GM18868 (cell line): ENCODE results near the gene ZNF597.

ENCODE experiments used
- ATAC-seq: cut with Tn5 transposase; IDR thresholded peaks from one replicate; pipeline ENCODE4 v1.9.1; 2021; ENCODE audit warnings: mild to moderate bottlenecking, moderate library complexity; ENCODE audit not compliant: unreplicated experiment

ZNF597 gene

DNA sequence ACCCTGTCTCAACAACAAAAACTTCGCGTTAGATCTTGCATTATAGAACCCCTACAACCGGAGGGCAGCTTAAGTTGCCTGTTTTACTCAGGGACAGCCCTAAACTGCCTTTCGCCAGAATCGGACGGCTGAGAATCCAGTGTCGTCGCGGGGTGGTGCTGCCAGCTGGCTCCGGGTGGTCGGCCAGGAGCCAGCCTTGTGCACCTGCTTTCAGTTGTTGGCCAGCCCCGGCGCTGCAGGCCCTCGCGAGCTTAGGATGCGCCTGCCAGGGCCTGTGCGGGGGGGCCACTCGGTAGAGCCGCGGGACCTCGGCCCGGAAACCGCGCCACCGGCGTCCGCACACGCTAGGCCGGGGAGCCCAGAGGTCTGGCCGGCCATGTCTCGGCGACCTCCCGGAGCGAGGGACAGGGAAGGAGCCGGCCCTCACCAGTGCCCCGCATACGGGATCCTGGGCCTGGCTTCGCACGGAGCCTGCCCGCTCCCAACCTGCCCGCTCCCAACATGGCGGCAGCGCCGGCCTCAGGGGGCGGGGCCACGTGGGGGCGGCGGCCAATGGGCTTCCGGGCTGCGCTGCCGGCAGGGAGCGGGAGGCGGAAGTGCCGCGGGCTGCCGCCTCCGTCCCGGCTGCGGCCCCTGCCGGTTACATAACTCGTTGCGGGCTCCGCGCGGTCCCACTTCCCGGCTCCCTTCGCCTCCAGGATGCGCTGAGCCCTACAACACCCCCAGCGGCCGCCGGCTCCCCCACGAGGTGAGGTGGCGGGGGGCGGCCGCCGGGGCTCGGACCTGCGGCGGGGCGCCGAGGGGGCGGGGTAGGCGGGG lies 14.3 kb upstream of the ZNF597 start:
- ATAC-seq = peak; percentile 71

DNA sequence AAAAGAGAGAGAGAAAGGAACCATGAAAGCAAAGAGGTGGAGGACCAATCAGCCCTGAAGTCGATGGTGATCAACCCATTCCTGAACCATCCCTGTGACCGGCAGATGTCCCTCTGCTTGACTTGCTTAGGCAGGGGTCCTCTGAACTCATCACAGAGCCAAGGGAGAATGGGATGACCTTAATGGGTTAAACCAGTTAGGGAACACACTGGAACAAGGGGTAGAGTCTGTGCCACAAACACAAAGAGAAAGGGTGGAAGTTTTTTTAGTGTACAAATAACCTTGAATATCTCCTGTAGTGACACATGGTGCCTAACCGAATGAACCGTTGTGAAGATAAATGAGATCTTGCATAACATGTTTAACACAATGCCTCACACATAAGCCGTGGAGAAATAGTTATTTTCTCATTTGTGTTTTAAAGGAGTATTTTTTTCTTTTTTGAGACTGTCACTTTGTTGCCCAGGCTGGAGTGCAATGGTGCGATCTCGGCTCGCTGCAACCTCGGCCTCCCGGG lies 11.4 kb upstream of the ZNF597 start:
- no peak for ATAC-seq

DNA sequence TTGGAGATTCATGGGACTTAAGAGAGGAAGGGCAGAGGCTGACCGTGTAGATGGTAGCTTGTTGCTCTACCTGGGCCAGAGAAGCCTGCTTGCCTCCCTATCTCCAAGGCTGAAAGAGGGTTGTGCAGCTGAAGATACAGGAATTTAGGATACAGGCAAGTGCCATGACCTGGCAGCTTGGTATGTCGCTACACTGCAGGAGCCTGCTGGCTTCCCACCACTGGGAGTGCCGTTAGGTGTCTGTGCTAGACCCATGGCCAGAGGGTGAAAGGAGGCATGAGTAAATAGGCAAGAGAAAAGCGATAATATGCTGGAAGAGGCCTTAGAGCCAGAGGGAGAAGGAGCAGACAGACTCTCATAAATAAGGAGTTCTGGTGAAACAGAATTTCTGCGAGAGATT lies 10.8 kb upstream of the ZNF597 start:
- ATAC-seq = no peak

DNA sequence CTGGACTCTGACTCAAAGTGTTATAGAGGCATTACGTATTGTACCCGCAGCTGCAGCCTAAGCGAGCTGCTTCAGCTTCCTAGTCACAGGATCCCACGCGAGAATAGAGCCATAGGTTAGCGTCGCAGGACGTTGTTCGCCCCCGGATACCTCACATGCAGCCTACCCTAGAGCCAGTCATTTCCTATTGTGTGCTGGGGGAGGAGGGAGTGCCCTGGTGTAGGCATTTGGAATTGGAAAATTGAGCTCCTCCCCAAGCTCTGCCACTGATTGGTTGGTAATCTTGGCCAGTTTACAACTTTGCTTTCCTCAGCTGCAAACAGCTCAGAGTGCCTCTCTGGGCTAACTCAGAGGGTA lies 706 bp upstream of the ZNF597 start:
- ATAC-seq = peak; percentile 18

DNA sequence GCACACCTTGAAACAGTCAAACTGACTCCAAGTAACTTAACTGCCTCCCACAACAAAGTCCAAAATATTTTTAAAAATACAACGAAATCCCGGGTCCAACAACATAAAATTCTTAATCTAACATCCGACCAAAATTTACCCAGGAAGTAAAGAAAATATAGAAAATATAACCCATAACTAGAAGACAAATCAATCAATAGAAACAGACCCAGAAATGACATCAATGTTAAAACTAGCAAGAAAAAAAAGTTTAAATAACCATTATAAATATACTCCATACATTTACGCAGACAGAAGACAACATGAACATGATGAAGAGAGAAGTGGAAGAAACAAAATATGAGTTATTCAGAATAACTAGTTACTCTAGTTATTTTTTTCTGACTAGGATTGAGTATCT lies 3.7 kb downstream of the ZNF597 start:
- ATAC-seq = no peak

DNA sequence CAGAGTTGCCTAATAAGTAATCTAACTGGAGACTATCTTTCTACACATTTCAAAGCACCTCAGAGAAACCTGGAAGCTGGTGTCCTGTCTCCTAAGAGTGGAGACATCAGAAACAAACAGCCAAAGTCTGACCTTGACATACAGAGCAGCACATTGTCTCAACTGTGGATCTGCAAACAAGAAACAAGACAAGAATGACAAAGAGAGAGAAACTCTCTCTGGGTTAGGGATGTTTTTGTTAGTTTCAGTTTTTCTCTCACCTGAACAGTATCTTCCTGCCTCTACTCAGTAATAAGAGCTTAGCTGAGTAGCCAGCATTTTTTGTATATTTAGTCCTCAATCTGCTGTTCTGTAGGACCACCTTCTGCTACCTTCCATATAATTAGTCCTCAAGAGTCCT lies 8.9 kb downstream of the ZNF597 start:
- ATAC-seq = no peak

DNA sequence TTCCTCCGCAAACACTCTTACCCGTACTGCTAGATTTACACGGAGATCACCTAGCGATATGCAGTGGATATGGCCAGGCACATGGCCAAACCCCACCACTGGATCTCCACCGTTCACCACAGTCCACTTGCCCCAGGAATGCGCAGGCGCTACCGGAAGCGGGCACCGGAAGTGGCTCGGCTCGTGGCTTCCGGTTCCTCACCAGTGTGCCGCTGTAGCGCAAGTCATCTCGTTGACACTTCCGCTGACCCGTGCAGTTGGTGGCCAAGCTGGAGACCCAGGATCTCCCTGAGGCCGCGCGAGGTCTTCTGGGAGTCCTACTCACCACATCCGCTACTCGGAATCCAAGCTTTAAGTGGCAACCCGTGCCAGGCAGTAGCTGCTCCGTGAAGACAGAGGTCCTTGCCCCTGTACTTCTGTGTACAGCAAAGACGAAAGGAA lies 11.5 kb downstream of the ZNF597 start:
- no peak for ATAC-seq

DNA sequence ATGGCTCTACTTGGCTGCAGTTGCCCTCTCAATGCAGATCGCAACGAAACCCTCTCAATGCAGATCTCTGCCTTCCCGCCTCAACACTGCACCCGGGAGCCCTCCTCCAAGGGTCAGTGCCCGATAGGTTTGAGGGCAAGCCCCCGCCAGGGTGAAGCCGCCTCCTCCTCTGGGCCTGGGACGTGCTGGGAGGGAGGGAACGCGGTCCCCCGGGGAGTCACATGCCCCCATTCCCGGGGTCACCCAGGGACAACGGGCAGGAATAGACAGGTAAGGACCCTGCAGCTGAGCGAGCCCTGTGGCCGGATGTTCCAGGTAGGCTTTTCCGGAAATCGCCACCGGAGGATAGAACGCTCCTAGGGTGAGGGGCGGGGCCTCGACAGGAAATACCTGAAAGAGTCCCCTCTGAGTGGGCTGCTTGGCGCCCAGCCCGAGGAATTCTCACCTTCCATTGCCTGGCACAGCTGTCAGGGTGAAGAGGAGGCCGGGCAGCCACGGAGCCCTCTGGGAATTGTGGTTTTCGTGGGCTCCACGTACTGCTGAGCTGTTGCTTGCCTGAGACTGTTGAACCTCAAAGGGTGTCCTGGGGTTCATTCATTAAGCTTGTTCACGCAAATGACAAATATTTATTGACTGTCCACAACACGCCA lies 29.4 kb downstream of the ZNF597 start:
- ATAC-seq = no peak

DNA sequence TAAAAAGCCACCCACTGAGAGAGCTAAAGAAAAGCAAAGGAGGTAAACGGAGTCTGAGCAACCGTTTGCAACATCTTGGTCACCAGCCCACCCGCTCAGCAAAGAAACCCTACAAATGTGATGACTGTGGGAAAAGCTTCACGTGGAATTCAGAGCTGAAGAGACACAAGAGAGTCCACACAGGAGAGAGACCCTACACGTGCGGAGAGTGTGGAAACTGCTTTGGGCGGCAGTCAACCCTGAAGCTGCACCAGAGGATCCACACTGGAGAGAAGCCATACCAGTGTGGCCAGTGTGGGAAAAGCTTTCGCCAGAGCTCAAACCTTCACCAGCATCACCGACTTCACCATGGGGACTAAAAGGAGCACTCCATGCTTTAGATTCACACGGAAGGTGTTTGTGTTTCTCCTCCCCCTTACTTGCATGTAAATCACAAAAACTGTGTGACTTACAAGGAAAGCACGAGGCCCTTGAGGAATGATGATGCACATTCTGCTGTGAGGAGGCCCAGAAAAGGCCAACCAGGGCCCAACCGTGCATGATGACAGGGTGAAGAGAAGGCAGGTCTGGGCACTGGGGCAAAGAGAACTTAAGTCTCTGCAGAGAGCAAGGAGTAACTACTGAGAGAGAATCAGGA lies 34.6 kb downstream of the ZNF597 start:
- ATAC-seq = no peak

DNA sequence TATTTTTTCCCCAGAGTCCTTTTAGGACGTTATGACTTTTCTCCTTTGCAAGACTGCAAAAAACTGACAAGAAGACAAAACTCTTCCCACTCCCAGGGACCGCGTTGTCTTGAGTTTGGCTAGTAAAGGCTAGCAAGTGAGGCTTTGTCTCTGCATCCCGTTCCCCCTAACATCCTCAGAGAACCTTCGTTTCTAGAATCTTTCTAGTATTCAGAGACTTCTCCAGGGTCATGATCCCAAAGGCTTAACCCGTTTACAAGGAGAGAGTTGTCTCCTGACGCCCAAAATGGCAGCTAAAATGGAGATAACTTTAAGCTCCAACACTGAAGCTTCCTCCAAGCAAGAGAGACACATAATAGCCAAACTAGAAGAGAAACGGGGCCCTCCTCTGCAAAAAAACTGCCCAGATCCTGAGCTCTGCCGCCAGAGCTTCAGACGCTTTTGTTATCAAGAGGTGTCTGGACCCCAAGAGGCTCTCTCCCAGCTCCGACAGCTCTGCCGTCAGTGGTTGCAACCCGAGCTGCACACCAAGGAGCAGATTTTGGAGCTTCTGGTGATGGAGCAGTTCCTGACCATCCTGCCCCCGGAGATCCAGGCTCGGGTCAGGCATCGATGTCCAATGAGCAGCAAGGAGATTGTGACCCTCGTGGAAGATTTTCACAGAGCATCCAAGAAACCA lies 41.4 kb downstream of the ZNF597 start:
- no peak for ATAC-seq

DNA sequence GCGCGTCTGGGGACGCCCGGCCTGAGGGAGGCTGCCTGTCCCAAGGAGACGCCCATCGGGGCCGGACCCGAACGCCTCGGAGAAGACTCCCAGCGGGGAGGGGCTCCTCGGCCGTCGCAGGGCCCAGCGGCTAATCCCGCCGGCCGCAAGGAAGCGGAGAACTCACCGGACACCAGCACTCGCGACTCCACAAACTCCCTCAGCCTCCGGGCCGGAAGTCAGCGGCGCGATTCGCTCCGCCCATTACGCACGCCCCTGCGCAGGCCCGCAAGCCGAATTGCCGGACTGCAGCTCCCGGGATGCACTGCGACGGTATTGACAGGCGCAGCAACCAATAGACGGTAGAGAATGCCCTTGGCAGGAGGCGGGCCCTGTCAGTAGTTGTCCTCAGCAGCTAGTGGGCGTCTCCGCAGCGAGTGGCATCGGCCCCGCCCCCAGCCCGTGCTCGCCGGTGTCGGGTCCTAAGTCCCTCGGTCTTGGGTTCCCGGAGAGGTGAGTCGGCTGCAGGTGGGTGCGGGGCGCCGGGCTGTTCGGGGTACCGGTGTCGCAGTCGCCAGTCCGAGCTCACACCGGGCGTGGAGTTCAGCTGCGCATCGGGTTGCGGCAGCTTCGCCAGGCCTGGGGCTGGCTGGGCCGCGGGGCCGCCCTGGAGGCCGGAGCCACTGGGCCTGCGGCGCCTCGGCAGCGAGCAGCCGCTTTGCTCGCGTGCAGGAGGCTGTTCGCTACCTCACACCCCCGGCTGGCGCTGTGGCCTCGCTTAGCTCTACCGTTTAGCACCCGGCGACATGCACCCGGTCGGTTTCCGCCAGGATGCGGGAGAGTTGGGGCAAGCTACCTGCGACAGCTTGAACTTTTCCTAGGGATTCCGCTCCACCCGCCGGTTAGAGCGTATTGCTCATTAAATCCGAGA lies 42.3 kb downstream of the ZNF597 start, which contains the start of the genes ZNF174 and ZSCAN32:
TSS of gene ZNF174 (plus strand) at position 437 of the 910 bp plus-strand sequence. CDS start 790 bp downstream, outside the sequence.
TSS of gene ZSCAN32 (minus strand) at position 226 of the 910 bp plus-strand sequence. CDS start 3,447 bp downstream, outside the sequence.
- ATAC-seq = peak; percentile 99

DNA sequence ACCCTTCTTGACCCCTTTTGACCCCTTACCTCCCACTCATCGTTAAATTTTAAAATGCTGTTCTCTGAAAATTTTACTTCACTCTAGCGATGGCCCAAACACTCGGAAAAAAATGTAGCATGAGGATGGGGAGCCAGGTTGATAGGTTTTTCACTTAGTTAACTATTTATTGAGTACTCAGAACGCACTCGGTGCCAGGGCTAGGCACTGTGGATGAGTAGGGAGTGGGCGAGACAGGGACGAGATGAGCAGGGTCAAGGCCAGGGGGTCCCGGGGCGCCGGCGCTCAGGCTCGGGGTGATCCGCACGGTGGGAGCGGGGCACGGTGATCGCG lies 42.9 kb downstream of the ZNF597 start:
- no peak for ATAC-seq

DNA sequence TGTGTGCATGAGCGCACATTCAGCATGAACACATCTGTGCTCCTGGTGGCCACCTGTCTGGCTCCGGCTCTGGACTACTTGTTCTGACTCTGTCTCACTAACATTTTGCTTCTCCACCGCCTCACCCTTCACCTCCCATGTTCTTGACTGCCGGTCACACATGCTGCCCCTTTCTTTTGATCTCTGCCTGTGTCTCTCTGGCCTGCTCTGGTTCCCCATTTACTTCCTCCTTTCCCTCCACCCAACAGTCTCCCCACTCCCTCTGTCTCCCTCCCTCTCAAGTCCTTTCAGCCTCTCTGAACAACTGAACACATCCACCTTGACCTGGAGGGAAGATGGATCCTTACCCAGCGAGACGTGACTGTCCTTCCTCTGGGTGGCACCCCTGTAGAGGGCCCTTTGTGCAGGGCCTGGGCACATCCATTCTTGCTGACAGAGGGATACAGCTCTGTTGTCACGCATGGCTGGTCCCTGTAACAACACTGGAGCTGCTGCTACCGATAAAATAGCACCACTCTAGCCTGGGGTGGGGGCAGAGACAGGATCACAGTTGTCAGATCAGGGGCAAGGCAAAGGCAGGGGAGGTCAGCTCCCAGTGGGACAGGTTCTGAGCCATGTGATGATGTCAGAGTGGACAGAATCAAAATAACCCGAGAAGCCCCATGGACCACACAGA lies 53.5 kb downstream of the ZNF597 start:
- no peak for ATAC-seq

DNA sequence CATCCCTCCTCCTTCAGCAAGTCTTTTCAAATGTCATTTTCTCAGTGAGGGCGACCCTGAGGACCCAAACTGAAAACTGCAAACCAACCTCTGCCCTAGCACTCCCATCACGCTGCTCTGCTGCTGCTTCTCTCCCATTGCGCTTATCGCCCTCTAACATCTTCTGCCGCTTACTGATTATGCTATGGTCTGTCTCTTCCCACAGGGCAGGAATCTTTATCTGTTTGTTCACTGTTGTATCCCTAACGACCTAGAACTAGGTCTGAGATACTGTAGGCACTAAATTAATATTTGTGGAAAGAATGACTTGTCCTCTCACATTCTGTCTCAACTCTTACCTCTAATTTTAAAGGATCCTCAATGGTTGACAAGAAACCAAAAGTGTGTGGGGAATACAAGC lies 55.0 kb downstream of the ZNF597 start:
- no peak for ATAC-seq

DNA sequence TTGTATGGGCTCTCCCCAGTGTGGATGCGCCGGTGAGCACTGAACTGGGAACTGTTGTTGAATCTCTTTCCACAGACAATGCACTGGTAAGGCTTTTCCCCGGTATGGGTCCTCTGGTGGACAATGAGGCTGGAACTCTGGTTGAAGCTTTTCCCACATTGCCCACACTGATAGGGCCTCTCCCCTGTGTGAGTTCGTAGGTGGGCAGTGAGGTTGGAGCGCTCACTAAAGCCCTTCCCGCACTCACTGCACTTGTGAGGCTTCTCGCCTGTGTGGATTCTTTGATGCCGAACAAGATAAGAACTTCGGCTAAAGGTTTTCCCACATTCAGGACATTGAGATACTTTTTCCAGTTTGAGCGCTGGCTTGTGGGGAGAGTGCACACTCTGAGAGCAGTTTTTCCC lies 60.3 kb downstream of the ZNF597 start:
- ATAC-seq = no peak
